IMR-90 (cell line): ENCODE measurements around the gene IFT81.

Experiments used
- BHLHE40 ChIP-seq: fragments of 150-350 bp; IDR thresholded peaks from 2 replicates; pipeline ENCODE4 v1.6.1; 2016; ENCODE audit warnings: mild to moderate bottlenecking, low read depth, low read length
- CEBPB ChIP-seq: IDR thresholded peaks from 2 replicates; pipeline ENCODE4 v1.6.1; 2012; ENCODE audit warnings: low read depth, low read length, improper control_type of control experiment
- CHD1 ChIP-seq: IDR thresholded peaks from 2 replicates; pipeline ENCODE4 v1.6.1; 2012; ENCODE audit warnings: low read depth, low read length, improper control_type of control experiment
- MAZ ChIP-seq: IDR thresholded peaks from 2 replicates; pipeline ENCODE4 v1.6.1; 2012; ENCODE audit warnings: low read depth, mild to moderate bottlenecking, low read length, improper control_type of control experiment, moderate library complexity, borderline replicate concordance
- MXI1 ChIP-seq: IDR thresholded peaks from 2 replicates; pipeline ENCODE4 v1.6.1; 2012; ENCODE audit warnings: low read depth, mild to moderate bottlenecking, low read length, moderate library complexity, borderline replicate concordance
- POLR2A ChIP-seq: IDR thresholded peaks from 2 replicates; pipeline ENCODE4 v1.6.1; 2012; ENCODE audit warnings: mild to moderate bottlenecking, low read depth, low read length
- RAD21 ChIP-seq: IDR thresholded peaks from 2 replicates; pipeline ENCODE4 v1.6.1; 2012; ENCODE audit warnings: low read length, improper control_type of control experiment
- RFX5 ChIP-seq: IDR thresholded peaks from 2 replicates; pipeline ENCODE4 v1.8.0; 2012; ENCODE audit warnings: low read depth, mild to moderate bottlenecking, low read length, moderate library complexity
- SMC3 ChIP-seq: fragments of 150-350 bp; IDR thresholded peaks from 2 replicates; pipeline ENCODE4 v1.6.1; 2016; ENCODE audit warnings: low read depth, mild to moderate bottlenecking, antibody characterized with exemption, low read length, moderate library complexity
- TF ChIP-seq, protein P1 (sequence below): conservative IDR thresholded peaks from 2 replicates; pipeline ENCODE4 v1.5.1; 2012; ENCODE audit warnings: mild to moderate bottlenecking, low read depth, low read length, improper control_type of control experiment

GRCh38 chr12:110256780-110257431 lies 132.7 kb downstream of the IFT81 start:
- TF ChIP-seq MAZ, result no peak
- TF ChIP-seq MXI1, result no peak
- no peak for TF ChIP-seq SMC3
- no peak for TF ChIP-seq POLR2A
- no peak for TF ChIP-seq BHLHE40
- TF ChIP-seq, protein P1, sequence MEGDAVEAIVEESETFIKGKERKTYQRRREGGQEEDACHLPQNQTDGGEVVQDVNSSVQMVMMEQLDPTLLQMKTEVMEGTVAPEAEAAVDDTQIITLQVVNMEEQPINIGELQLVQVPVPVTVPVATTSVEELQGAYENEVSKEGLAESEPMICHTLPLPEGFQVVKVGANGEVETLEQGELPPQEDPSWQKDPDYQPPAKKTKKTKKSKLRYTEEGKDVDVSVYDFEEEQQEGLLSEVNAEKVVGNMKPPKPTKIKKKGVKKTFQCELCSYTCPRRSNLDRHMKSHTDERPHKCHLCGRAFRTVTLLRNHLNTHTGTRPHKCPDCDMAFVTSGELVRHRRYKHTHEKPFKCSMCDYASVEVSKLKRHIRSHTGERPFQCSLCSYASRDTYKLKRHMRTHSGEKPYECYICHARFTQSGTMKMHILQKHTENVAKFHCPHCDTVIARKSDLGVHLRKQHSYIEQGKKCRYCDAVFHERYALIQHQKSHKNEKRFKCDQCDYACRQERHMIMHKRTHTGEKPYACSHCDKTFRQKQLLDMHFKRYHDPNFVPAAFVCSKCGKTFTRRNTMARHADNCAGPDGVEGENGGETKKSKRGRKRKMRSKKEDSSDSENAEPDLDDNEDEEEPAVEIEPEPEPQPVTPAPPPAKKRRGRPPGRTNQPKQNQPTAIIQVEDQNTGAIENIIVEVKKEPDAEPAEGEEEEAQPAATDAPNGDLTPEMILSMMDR, result no peak
- no peak for TF ChIP-seq RFX5
- TF ChIP-seq RAD21, result no peak
- no peak for TF ChIP-seq CHD1
- no peak for TF ChIP-seq CEBPB
